ENCODE measurements around the gene NCAPG2.
"Not testable (repeated sequence)": the region's sequence is repeated elsewhere in the genome, so short reads cannot be mapped to it uniquely, and the experiment has no call there.

NCAPG2 gene

DNA sequence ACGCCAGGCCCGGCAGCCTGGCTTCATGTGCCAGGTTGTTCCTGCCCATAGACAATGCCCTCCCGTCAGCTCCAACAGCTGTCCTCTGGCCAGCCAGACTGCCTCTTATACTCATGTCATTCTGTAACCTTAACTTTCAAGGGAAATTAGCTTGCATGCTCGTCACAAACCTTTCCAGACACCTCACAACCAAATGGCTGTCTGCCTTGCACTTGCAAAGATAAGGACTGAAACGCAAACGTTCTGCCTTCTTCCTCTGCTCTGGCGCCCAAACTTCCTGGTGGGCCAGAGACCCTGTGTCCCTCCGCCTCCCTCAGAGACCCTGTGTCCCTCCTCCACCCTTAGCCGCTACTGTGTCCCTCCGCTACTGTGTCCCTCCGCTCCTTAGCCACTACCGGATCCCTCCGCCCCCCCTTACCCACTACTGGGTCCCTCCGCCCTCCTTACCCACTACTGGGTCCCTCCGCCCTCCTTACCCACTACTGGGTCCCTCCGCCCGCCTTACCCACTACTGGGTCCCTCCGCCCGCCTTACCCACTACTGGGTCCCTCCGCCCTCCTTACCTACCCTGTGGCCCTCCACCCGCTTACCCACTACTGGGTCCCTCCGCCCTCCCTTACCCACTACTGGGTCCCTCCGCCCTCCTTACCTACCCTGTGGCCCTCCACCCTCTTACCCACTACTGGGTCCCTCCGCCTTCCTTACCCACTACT is 37.5 kb downstream of the NCAPG2 start:
- not testable (repeated sequence) for DNase-seq (ENCODE audit: low read depth)

DNA sequence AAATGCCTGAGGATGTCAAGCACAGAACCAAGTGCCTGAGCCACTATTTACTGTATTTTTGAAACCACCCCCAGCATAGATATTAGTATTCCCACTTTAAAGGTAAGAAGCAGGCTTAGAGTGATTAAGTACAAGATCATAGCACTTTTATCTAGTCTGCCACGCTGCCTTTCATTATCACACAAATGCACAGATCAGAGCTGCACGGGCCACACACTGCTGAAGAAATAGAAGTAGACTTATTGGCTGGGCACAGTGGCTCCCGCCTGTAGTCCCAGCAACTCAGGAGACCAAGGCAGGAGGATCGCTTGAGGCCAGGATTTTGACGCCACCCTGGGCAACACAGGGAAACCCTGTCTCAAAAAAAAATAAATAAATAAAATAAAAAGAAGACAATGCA is 38.2 kb downstream of the NCAPG2 start:
- DNase-seq (ENCODE audit: low read depth): no peak

DNA sequence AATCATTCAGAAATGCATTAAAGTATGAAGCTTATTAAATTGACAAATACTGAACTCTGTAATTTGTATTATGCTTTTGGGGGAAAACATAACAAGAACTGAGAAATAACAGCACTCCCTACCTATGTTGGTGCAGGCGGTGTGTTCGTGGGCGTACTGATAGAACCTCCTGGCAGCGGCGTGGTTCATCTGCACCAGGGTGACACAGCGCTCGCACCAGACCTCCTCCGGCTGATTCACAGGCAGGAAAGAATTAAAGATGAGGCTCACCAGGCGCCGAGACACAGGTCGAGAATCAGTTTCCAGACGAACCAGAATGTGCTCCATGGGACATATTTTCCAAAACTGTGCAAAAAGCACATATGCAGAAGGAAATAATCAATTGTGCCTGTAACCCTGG is 40.2 kb downstream of the NCAPG2 start:
- no peak for DNase-seq (ENCODE audit: low read depth)

DNA sequence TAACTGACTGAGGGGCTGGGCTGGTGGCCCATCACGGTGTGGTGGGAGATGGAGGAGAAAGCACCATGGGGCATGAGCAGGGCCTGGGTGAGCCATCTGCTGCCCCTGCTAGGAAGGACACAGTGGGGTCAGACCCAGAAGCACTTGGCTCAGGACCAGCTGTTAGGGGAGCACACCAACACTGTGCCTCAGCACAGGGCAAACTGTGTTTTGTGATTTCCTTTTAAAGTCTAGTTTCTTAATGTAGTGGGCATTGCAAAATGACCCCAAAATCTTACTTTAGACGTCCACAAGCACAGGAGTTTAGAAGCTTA is 41.2 kb downstream of the NCAPG2 start:
- no peak for DNase-seq (ENCODE audit: low read depth)

DNA sequence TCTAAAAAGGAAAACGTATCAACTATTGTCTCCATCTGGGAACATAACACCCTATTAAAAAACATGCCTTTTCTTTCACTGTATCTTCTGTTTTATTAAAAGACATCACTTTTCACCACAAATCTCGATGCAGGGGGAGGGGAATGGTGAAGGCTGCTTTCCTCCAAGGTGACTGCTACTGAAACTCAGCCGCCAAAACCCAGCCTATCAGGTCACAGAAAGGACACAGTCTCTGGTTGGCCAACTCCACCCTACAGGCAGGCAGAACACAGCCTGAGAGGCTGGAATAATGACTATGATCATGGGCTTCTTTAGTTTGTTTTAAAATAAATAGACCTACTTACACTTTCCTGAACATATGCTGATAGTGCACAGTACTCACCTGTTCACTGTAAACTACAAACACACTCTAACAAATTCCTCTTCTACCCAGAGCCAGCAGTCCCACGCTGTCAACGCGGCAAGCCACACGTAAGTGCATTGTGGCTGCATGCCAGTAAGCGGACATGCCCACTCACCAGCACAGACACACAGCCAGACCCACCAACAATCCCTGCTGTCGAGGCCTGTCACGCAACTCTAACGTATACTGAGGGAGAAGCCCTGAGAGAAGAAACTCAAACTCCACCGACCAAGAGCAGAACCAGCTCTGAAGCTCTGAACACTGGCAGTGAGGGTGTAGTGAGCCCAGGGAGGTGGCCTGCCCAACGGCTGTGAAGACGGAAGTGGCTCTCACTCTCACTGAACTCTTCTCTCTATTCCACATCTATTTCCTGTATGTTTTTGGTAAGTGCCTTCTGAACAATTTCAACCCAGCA is 41.8 kb downstream of the NCAPG2 start:
- no peak for DNase-seq (ENCODE audit: low read depth)

DNA sequence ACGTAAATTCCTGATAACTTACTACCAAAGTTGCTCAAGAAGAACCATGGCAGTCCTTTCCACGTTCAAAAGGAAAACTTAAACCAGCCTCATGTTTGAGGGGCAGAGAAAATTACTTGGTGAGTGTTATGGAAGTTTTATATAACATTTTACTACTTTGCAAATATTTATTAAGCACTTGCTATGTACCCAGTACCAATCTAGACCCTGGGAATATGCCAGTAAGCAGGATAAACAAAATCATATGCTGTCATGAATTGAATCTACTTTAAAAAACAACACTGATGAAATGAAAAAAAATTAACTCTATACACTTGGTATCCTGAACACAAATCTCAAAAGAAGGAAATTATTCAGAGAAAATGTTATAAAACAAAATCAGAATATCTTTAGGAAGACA is 46.1 kb downstream of the NCAPG2 start:
- no peak for DNase-seq (ENCODE audit: low read depth)

DNA sequence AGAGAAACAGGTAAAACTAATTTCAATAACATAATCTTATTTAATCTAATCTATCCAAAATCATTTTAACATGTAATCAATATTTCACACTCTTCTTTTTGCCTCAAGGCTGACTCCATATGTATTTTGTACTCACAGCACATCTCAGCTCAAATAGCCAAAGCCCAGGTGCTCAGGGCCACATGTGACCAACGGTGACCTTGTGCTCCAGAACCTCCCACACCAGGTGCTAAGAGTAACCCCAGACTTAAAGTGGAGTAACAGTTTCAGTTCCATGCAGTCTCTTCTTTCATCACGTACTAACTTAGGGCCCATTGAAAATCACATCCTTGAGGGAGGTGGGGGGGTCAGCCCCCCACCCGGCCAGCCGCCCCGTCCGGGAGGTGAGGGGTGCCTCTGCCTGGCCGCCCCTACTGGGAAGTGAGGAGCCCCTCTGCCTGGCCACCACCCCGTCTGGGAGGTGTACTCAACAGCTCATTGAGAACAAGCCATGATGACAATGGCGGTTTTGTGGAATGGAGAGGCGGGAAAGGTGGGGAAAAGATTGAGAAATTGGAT is 47.3 kb downstream of the NCAPG2 start:
- no peak for DNase-seq (ENCODE audit: low read depth)

DNA sequence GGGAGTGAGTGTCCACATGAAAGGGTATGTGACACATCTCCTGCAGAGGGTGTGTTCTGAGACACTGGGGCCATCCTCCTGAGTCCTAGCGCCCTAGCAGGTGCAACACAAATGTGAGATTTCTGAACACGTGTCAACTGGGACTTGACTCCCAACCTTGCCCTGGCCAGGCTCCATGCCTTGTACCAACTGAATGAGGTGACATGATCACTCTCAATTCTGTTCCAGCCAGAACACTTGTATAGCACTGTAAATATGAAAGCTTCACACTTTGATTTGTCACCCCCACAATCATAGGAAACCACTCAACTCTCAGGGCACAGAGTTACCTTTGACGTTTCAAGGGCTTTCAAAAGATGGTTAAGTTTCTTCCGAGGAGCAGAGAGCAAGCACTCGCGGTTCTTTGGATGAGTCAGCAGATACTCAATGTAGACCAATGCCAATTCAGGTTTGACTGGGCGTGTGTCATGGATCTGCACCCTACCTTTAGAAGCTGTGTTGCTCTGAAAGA is 48.6 kb downstream of the NCAPG2 start:
- no peak for DNase-seq (ENCODE audit: low read depth)

DNA sequence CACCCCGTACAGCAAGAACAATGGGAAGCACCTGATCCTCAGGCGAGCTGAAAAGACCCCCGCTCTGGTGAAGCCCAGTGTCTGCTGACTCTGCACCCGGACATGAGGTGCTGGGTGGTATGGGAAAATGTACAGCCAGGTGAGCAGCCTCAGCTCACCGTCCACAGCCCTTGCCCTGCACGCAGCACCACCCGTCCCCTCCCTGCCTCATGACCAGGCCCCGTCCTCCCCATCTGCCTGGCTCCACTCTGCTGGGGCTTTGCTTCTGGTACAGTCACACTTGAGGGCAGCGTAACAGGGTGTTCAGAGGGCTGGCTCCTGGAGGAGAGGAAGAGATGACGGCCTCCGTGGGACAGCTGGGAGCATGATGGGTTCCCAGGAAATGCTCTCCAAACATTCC is 49.1 kb downstream of the NCAPG2 start:
- no peak for DNase-seq (ENCODE audit: low read depth)

DNA sequence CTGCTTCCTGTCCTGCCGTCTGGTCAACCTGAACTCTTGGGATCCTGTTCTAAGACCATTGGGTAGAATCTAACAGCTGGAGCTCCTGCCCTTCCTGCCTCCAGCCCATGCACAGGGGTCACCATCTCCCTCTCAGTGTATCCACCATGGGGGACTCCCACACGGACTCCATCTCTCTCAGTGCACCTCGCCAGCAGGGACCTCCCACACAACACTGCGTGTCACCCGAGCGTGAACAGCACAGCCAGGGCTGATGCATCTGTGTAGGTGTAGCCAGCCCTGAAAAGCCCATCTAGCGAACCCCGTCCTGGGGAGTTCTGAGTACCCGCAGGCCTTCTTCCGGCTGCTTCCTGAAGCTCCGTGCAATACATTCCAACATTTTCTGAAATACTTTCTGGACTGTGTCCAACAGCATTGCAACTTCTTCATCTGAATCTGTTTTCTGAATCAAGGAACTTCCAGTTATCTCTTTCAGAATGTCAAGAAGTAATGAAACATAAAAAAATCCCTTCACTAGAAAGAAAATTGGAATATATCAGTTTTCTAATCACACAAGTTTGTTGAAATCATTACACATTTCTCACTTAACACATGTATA is 52.5 kb downstream of the NCAPG2 start:
- no peak for DNase-seq (ENCODE audit: low read depth)

DNA sequence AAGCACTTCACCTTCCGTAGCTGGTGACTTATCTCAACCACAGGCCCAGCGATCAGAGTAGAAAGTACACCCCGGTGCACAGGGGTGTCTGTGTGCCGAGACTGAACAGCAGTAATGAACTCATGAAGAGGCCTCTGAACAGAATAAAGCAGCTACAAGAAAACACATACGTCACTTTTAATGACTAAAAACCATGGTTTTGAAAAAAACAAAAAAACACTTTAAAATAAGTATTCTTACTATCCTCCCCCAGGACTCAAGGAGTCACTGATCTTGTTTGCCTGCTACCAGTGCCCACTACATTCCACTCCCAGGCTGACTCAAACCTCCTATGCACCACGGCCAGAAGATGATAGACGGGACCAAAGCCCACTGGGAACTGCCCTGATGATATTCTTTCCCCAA is 53.8 kb downstream of the NCAPG2 start:
- peak; percentile 17 for DNase-seq (ENCODE audit: low read depth)

DNA sequence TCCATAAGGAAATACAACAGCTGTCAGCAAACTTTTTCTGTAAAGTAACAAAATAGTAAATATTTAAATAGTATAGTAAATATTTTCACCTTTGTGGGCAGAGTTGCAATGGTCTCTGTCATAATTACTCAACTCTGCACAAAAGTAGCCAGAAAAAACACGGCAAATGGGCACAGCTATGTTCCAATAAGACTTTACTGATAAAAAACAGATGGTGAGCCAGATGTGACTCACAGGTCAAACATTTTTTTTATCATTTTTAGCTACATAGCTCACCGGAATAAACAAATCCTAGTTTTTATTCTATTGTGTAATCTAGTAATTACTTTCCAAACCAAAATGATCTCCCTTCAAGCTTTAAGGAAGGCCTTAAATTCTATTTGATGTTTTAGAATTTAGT is 55.3 kb downstream of the NCAPG2 start:
- DNase-seq (ENCODE audit: low read depth): peak; percentile 48

DNA sequence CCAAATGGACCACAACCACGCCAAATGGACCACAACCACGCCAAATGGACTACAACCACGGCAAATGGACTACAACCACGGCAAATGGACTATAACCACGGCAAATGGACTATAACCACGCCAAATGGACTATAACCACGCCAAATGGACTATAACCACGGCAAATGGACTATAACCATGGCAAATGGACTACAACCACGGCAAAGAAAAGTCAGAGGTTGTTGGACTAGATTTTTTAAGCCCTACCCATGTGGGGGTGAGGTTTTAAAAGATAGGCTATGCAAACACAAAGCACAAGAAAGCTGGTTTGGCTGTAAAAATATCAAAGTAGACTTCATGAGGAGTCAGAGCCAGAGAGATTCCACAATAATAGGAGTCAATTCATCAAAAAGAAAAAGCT is 55.8 kb downstream of the NCAPG2 start:
- DNase-seq (ENCODE audit: low read depth): no peak

DNA sequence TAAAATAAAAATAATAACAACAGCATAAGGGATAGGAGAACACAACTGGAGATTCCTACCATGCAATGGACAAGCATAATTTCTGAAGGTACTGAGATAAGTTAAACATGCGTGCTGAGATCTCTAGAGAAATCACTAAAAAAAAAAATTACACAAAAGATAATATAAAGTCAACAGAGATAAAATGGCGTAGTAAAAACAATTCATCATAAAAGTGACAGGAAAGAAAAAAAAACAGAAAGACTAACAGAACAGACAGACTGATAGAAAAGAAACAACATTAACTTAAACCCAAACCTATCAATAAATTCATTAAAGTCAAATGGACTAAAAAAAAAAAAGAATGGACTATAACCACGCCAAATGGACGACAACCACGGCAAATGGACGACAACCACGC is 56.4 kb downstream of the NCAPG2 start:
- DNase-seq (ENCODE audit: low read depth): no peak

DNA sequence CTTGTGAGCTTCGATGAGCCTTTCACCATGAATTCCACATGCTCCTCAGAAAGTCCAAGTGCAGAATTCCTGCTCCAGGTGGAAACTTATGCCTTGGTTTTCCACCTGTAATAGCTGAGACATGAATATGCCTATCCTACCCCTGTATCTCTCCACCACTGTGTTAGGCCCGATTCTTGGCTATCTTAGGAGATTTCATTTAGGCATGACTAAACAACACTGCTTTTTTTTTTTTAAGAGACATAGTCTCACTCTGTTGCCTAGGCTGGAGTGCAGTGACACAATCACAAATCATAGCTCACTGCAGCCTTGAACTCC is 57.2 kb downstream of the NCAPG2 start:
- DNase-seq (ENCODE audit: low read depth): no peak

DNA sequence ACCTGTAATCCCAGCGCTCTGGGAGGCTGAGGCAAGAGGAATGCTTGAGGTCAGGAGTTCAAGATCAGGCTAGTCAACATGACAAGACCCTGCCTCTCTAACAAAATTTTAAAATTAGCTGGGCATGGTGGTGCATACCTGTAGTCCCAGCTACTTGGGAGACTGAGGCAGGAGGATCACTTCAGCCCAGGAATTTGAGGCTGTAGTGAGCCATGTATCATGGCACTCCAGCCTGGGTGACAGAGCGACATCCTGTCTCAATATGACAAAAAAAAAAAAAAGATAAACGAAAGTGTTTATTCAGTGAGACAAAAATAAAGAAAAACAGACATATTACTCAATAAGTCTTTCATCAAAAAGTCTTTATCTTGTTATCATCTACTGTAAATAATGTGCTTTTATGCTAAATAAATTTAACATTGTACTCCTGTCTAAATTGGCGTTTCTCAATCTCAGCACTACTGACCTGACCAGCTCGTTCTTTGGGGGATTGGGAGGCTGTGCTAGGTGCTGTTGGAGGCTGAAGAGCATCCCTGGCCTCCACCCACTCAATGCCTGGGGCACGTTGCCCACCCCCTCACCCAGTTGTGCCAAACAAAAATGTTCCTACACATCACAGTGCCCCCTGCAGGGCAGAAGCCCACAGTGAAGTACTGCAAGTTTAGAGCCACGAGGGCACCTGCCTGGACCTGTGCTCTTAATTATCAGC is 57.7 kb downstream of the NCAPG2 start:
- DNase-seq (ENCODE audit: low read depth): no peak

DNA sequence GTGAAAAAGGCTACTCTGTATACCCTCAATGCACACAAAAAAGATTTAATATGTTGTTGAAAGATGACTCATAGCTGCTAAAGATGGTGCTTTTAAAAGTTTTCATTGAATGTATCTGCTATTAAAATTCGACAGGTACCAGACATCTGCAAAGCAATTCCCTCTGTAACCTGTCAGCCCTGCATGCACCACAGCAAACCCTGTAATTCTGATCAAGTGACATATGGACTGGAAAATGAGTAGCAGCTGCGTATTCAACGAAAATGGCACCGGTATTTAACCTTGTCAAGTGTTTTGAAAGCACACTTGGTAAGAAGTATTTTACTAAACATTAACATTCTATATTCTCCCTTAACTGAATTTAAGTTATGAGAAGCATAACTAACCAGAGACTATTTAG is 58.8 kb downstream of the NCAPG2 start:
- no peak for DNase-seq (ENCODE audit: low read depth)

DNA sequence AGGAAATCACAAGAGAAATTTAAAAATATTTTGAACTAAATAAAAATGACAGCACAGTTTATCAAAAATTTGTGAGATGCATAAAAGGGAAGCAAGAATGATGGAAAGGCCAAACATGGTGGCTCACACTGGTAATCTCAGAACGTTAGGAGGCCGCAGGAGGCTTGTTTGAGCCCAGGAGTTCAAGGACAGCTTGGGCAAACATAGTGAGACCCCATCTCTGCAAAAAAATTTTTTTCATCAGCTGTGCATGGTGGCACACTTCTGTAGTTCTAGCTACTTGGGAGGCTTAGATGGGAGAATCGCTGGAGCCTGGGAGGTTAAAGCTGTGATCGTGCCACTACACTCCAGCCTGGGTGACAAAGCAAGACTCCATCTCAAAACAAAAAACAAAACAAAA is 62.5 kb downstream of the NCAPG2 start:
- no peak for DNase-seq (ENCODE audit: low read depth)

DNA sequence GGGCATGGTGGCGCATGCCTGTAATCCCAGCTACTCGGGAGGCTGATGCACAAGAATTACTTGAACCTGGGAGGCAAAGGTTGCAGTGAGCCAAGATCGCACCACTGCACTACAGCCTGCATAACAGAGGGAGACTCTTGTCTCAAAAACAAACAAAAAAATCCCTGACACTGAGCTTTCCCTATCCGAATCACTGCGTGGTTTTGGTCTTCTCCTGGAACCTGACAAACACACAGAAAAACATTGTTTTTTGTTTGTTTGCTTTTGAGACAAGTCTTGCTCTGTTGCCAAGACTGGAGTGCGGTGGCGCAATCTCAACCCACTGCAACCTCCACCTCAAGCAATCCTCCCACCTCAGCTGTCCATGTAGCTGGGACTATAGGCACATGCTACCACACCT is 66.6 kb downstream of the NCAPG2 start:
- no peak for DNase-seq (ENCODE audit: low read depth)

DNA sequence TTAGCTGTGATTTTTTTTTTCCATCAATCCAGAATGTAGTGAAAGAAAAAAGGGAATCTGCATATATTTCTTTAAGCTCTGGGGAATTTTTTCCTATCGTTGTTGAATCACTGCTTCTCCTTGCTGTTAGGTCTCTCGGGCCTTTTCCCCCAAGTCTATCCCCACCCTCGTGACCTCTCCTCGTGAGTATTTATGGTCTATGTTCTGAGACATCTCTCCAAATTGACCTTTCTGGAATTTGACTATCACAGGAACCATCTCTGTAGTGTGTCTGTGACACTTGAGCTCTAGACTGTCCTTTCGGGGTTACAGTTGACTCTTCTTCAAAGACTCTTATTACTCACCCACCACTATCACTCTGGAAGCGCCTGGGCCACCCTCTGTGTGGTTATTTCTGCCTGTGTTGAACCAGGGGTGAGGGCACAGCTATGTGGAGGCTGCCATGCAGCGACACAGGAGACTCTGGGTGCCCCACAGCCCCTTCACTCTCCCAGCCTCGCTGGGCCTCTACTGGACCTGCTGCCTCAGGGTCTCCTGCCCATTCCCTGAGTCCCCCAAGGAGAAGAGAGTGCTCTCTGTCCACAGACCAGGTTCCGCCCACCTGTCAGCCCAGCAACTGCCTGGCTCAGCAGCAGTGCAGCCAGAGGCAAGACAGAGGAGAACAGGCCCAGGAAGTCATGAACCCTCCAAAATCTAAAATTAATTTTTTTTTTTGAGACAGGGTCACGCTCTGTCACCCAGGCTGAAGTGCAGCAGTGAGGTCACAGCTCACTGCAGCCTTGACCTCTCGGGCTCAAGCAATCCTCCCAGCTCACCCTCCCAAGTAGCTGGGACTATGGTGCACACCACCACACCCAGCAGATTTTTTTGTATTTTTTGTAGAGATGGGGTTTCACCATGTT is 71.3 kb downstream of the NCAPG2 start:
- no peak for DNase-seq (ENCODE audit: low read depth)

DNA sequence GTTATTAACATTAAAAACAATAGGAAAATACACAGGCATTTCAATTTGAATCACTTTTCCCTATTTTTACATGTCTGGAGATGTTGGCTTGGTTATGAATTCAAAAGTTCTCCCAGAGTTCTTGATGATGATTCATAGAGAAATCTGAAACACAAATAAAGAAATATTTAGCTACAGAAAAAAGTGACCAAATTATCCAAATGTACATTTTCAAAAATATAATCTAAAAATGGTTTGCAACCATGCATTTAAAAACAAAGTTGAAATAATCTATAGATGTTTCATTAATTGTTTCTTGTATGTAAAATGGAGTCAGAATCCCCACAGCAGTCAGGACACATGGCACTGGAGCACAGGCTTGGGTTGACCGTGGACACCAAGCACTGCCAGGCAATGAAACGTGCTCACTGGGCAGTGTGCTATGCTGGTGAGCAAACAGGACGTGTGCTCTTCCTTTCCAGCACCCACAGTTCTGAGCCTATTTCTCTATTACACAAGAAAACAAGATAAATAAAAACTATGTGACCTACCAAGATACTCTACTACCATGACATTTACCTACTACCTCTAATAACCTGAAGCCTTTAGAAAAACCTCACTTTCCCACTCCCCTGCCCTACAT is 72.9 kb downstream of the NCAPG2 start:
- DNase-seq (ENCODE audit: low read depth): no peak
